ENCODE data around the gene CTIF.

CTIF gene

GRCh38 chr18:48846423-48846932 is 307.6 kb downstream of the CTIF start:
- Histone ChIP-seq H3K27ac (no peak overlapping the region), H3K36me3 (no peaks in the 10 kb centered on the region), H3K9me3 (no peaks in the 10 kb centered on the region), H3K4me3 (ENCODE audit: low read depth in 1 of 2, low read length in 1 of 2) (no peak overlapping the region), H3K27me3 (no peaks in the 10 kb centered on the region), H3K4me1 (ENCODE audit: control insufficient read depth in 1 of 2, insufficient read depth in 1 of 2, low read depth in 1 of 2, low read length in 1 of 2) (peaks cover 0 to 12% of the 10 kb centered on the region in 2 experiments)
- no peak for TF ChIP-seq CTCF (IDR thresholded peaks at IDR 0.05)

GRCh38 chr18:48847807-48848486 is 309.1 kb downstream of the CTIF start:
- H3K27me3 ChIP-seq: no peaks in the 10 kb centered on the region
- H3K4me1 ChIP-seq (ENCODE audit: control insufficient read depth in 1 of 2, insufficient read depth in 1 of 2, low read depth in 1 of 2, low read length in 1 of 2): peaks cover 0 to 14% of the 10 kb centered on the region in 2 experiments
- H3K36me3 ChIP-seq: no peaks in the 10 kb centered on the region
- H3K9me3 ChIP-seq: no peaks in the 10 kb centered on the region
- no peak for TF ChIP-seq CTCF (IDR thresholded peaks at IDR 0.05)
- no peak overlapping the region for H3K27ac ChIP-seq
- no peak overlapping the region for H3K4me3 ChIP-seq (ENCODE audit: low read depth in 1 of 2, low read length in 1 of 2)

- Histone ChIP-seq H3K27me3 (no peaks in the 10 kb centered on the region), H3K9me3 (no peaks in the 10 kb centered on the region), H3K4me3 (ENCODE audit: low read depth in 1 of 2, low read length in 1 of 2) (no peak overlapping the region), H3K4me1 (ENCODE audit: control insufficient read depth in 1 of 2, insufficient read depth in 1 of 2, low read depth in 1 of 2, low read length in 1 of 2) (peaks cover 0 to 14% of the 10 kb centered on the region in 2 experiments), H3K27ac (no peak overlapping the region), H3K36me3 (no peaks in the 10 kb centered on the region)
- no peak for TF ChIP-seq CTCF (IDR thresholded peaks at IDR 0.05)
Observed at GRCh38 chr18:48848641-48849143, 309.9 kb downstream of the CTIF start.

GRCh38 chr18:48850822-48851598 is 312.2 kb downstream of the CTIF start:
- H3K4me1 ChIP-seq (ENCODE audit: control insufficient read depth in 1 of 2, insufficient read depth in 1 of 2, low read depth in 1 of 2, low read length in 1 of 2): peaks cover 0 to 8% of the 10 kb centered on the region in 2 experiments
- H3K36me3 ChIP-seq: no peaks in the 10 kb centered on the region
- H3K27me3 ChIP-seq: no peaks in the 10 kb centered on the region
- H3K9me3 ChIP-seq: no peaks in the 10 kb centered on the region
- H3K4me3 ChIP-seq (ENCODE audit: low read depth in 1 of 2, low read length in 1 of 2): no peak overlapping the region
- H3K27ac ChIP-seq: no peak overlapping the region
- no peak for TF ChIP-seq CTCF (IDR thresholded peaks at IDR 0.05)

- Histone ChIP-seq H3K4me1 (ENCODE audit: control insufficient read depth in 1 of 2, insufficient read depth in 1 of 2, low read depth in 1 of 2, low read length in 1 of 2) (peaks cover 0 to 8% of the 10 kb centered on the region in 2 experiments), H3K27ac (no peak overlapping the region), H3K4me3 (ENCODE audit: low read depth in 1 of 2, low read length in 1 of 2) (no peak overlapping the region), H3K36me3 (no peaks in the 10 kb centered on the region), H3K27me3 (no peaks in the 10 kb centered on the region), H3K9me3 (no peaks in the 10 kb centered on the region)
- no peak for TF ChIP-seq CTCF (IDR thresholded peaks at IDR 0.05)
Observed at GRCh38 chr18:48851599-48851960, 312.7 kb downstream of the CTIF start.
